ENCODE measurements around the gene BBIP1. TPM values are rescaled to one million over a fixed set of nuclear protein-coding genes. Genes with fewer than 3 reads are reported as not detected.

The BBIP1 gene
- total RNA-seq, 2 experiments from 2014 or later = 37.2 to 42.6 TPM

Other genes starting within 250 kb of the BBIP1 start
- gene PDCD4, start 47.3 kb downstream of the BBIP1 start, total RNA-seq = 100 to 1,000 TPM; 143 to 146 TPM
- gene SHOC2, start 424 bp upstream of the BBIP1 start, total RNA-seq = 10 to 100 TPM; 24.9 to 27.2 TPM
- gene ADRA2A, start 157.8 kb upstream of the BBIP1 start, total RNA-seq = not detected

Measured in activated naive CD4-positive, alpha-beta T cell treated with anti-CD3 and anti-CD28 coated beads for 36 hours (primary cell).